GM18520 (cell line): ENCODE results near the gene LY6G5C.
A peak's percentile ranks its signal among the peaks of the same experiment; 100 is the strongest.

Experiments used
- ATAC-seq: cut with Tn5 transposase; IDR thresholded peaks from one replicate; pipeline ENCODE4 v1.9.1; 2021; ENCODE audit not compliant: unreplicated experiment

The LY6G5C gene

DNA sequence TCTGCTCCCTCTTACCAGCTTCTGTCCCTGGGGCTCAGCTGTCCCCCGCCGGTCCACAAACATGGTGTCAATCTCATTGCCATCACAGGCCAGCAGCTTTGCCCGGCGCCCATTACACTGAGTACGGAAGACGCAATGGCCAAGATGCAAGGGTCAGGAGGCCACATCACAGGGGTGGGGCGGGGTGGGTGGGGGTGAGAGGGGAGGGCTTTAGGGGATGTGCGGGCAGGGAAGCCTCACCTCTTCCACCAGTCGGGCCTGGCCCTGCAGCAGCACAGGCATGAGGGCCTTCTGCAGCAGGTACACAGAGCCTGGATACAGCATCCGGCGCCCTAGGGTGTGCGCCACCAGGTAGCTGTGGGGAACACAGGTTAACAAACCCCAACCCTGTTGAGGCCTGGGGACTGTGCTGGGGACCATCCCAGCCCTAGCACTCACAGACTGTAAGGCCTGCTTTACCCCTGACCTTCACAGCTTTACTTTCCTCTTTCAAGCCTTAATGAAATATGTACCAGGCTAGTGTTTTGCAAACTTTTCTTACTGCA lies 10.8 kb upstream of the LY6G5C start:
- ATAC-seq, result no peak

DNA sequence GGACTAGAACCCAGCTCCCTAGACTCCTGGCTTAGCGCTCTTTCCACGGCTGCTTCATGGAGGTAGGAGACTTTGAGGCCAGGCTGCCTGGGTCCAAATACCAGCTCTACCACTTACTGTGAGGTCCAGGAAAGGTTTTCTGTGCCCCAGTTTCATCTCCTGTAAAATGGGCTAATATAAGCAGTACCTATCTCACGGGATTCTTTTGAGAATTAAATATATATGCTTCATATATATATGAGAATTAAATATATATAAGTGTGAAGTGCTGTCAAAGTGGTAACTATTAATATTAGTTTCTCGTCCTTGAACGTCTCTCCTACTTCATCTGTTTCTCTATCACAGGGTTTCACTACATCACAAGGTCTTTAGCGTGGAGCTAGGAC lies 10.2 kb upstream of the LY6G5C start:
- ATAC-seq, result no peak

DNA sequence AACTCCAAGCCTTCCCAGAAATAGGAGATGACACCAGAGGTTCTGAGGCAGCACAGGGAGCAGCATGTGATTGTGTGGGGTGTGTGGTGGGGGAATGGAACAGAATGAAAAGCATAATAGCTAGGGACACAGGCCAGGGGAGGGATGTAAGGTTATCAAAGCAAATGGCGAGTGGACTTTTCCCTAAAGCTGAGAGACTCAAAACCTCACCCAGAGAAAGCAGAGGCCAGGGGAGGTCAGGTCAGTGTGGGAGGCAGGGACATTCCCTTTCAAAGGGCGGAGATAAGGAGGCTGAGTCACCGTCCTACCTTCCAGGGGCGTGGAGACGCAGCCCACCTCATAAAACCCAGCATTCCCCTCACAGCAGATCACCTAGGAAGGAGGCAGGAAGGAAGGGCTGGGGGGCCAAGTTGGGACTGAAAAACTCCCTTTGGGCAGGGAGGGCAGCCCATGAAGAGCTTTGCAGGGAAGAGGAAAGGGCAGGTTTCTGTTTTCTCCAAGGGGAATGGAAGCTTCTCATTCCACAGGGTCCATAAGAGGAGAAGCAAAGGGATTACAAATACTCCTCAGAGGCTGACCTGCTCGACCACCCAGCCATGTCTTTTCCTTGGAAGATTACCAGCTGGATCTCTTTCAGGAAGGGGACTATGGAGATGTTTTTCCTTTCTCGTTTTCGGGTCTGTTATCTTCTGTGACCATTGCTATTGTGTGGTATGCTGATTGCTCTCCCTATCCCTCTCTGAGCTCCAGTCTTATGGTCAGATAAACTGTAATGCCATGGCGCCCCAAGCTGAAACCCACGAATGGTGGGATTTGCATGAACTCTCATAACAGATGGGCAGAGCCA lies 9.6 kb upstream of the LY6G5C start:
- no peak for ATAC-seq

DNA sequence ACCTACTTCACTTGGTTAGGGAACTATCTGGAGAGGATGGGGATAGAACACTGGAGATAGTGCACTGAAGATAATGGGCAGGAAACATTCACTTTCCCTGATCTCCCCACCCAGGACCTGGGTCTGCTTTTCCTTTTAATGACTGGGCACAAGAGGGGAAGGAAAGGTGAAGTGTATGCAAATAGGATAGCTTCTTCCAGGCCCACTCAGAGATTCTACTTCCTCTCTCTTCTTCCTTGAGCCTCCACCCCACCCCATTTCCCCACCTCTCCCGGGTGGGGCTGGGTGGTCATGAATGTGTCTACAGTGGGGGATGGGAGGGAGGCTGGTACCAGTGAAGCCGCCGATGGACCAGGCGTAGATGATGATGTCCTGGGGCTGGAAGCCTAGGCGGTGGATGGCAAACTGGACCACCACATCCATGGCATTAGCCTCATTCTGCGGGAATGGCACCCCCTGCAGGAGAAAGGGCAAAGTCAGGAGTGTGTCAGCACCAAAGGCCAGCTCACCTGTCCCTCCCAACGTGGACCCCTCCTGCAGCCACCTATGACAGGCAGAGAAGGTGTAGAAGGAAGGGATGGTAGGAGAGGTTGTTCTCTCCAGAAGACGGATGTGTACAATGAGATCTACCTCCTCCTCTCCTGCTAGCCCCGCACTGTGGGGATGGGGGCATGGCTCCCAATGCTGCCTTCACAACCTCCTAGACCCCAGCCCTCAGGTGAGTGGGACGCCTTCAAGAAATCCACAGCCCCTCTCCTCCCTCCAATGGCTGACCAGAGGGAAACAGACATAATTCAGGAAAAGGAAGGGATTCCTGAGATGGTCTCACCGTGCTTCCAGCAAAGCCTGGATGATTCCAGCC lies 8.6 kb upstream of the LY6G5C start:
- ATAC-seq, result no peak

DNA sequence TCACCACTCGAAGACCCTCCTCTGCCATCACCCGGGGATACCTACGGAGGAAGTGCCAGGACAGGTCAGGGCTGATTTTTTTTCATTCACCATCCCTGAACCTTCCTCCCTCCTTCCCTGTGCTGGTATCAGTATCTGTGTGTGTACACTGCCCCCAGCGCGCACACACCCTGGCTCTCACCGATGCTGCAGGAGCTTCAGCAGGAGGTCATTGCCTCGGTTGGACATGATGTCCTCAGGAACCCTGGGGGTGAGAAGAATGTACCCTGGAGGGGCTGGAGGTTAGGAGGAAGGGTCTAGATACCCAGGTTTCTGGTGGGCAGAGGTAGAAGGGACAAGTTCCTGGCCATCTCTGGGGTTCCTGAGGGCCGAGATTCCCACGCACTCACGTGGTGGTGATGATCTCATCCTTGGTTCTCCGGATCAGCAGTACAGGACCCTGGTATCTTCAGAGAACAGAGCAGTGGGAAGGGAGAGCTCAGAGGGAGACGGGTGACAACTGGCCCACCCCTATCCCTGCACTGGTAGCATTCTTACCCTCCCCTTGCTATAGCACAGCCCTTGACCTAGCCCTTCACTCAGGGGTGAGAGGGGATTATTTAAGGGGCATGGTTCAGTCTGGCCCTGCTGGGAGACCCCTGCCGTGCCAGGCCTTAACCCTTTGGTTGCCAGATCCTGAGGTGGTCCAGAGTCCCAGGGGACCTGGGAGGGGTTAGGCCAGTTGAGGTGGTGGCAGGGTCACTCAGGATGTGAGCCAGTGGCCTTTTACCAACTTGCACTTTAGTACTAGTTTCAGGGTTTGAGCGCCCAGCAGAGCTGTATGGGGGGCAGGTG lies 7.2 kb upstream of the LY6G5C start:
- ATAC-seq, result no peak

DNA sequence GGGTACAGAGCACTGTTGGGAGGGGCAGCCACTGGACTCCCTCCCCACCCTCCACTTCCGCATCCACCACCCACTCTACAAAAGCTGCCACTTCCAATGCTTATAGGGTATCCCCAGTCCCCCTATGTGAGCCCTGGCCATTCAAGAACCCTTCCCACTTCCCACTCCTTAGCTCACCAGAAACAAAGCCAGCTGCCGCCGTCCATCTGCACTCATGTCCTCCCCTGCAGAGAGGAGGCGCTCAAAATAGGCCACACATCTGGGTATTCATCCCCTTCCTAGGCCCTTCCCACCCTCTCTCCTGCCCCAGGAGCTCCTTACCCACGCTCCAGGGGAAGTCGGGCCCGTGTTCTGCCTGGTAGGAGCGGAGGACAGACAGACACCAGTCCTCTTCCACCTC lies 6.5 kb upstream of the LY6G5C start:
- no peak for ATAC-seq

DNA sequence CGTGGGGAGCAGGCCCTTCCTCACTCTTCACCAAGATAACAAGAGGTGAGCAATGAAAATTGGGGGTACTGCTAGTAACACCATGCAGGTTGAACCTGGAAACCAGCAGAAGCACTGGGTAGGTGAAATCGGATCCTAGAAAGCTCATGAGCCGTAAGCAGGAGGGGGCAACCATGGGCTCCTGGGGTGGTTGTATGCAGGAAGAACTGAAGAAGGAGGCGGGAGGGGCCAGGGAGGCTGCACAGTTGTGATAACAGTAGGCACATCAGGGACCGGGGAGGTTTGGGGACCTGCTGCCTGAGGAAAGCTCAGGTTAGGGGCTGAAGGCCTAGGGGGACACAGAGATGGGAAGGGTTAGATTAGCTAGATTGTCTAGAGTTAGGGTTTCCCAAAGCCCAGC lies 5.6 kb upstream of the LY6G5C start:
- no peak for ATAC-seq

DNA sequence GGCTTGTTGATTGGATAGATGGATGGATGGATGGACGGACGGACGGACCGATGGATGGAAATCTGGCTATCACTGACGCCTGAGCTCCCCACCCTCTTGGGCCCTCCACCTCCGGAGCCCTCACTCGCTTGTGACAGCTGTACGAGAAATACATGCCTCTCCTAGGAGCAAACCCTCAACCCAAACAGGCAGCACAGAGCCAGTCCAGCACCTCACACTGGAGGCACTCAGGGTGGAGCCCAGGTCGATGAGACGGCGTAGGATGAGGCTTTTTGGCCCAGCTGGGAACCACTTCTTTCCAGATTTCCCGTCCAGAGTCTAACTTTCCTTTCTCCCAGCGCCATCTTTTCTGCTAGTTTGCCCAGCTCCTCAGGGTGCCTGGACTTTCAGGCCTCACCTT lies 2.7 kb upstream of the LY6G5C start:
- no peak for ATAC-seq

DNA sequence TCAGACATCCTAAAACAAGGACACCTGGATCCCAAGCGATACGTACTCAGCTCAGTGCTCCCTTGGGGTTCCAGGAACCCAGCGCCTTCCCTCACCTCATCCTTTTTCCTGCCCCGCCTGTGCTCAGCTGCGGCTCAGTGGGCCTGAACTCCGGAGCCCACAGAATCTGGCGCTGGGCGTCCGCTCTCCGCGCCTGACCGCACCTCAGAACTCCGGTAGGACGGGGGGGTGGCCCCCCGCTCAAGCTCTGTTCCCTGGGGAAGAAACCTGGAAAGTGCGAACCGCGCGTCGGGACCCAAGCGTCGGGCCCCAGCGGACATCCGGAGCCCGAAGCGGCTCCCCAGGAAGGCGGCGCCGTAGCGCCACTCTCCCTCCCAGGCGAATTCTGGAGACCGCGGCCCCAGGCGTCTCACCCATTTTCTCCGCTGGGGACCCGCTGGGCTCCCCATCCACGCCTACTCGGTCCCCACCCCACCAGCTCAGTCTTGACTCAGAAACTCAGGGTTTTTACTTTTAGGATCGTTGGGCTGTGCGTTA lies 336 bp upstream of the LY6G5C start:
- no peak for ATAC-seq

DNA sequence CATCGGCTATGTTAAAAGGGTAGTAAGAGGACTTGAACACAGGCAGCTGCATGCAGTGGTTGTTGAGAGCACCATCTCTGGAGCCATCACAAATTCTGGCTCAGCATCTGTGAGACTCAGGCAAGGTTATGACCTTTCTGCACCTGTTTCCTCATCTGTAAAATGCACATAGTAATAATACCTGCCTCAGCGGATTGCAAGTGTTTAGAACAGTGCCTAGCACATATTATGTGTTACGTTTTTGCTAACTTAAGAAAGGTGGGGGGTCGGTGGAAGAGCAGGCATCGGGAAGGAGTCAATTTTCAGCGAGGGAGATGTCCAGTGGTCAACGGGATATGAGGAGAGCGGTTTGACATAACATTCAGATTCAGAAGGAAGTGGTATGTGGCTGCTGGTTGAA lies 2.9 kb downstream of the LY6G5C start:
- ATAC-seq, result no peak

DNA sequence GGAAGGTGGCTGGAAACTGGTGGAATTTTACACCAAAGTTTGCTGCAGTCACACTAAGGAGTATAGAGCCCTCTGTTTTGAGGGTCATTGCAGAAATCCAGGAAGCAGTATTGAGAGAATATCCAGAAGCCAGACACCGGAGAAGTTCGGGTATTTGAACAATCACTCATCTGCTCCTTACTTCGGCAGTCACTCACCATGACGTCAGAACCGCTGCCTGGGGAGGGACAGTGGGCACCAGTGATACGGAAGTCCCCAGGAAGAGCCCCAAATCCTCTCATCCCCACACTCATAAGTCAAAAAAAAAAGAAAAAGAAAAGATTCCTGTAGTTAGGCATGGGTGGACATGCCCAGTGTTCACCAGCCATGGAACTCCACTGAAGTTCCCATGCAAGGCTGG lies 4.0 kb downstream of the LY6G5C start:
- no peak for ATAC-seq

DNA sequence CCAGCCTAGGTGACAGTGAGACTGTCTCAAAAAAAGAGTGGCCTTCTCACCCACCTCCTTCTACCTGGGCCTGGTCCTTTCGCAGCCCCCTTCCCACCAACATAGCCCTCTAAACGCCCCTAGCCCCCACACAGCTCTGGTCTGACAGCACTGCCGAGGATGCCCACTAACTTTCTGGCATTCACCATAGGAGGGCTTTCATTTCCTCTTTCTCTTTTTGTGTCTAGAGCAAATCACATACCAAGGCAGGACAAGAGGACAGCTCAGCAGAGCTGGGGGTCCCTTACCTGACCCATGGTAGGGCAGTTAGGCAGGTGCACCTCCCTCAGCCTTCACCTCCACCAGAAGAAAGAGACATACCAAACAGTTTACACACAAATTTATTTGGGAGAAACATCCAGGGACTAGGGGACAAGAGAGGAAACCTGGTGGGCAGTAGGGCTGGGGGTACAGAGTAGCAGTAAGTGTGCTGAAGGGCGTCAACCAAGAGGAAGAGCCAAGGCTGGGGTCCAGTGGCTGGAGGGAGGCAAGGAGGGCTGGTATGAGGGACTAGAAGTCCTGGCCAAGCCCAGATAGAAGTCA lies 4.5 kb downstream of the LY6G5C start:
- no peak for ATAC-seq

DNA sequence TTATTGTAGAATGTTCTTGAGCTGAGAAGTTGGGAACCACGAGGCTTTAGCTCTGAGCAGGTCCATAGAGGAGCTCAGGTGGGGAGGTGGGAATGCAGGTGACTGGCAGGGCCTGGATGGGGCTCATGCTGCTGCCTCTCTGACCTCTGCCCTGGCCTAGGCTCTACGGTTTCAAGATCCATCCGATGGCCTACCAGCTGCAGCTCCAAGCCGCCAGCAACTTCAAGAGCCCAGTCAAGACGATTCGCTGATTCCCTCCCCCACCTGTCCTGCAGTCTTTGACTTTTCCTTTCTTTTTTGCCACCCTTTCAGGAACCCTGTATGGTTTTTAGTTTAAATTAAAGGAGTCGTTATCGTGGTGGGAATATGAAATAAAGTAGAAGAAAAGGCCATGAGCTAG lies 11.2 kb downstream of the LY6G5C start, which contains the start of gene LY6G5B:
TSS of gene LY6G5B (plus strand) at position 301 of the 400 bp plus-strand sequence. CDS start 975 bp downstream, outside the sequence.
- ATAC-seq, result no peak

DNA sequence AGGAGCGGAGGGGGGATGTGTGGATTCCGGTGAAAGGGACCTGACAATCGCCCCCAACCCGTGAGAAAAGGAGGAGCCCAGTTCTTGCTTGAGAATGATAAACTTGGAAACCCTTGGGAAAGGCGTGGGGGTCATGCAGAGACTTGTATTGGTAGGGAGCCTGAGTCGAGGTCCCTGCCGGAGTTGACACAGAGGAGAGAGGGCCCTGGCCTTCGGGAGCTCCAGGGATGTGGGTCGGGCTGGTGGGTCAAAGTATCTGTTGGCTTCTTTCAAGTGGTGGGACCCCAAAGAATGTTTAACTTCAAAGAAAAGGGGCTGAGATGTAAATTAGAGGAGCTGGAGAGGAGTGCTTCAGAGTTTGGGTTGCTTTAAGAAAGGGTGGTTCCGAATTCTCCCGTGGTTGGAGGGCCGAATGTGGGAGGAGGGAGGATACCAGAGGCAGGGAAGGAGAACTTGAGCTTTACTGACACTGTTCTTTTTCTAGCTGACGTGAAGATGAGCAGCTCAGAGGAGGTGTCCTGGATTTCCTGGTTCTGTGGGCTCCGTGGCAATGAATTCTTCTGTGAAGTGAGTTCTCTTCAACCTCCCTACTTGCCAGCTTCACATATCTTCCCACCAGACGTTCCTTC lies 14.4 kb downstream of the LY6G5C start:
- no peak for ATAC-seq

DNA sequence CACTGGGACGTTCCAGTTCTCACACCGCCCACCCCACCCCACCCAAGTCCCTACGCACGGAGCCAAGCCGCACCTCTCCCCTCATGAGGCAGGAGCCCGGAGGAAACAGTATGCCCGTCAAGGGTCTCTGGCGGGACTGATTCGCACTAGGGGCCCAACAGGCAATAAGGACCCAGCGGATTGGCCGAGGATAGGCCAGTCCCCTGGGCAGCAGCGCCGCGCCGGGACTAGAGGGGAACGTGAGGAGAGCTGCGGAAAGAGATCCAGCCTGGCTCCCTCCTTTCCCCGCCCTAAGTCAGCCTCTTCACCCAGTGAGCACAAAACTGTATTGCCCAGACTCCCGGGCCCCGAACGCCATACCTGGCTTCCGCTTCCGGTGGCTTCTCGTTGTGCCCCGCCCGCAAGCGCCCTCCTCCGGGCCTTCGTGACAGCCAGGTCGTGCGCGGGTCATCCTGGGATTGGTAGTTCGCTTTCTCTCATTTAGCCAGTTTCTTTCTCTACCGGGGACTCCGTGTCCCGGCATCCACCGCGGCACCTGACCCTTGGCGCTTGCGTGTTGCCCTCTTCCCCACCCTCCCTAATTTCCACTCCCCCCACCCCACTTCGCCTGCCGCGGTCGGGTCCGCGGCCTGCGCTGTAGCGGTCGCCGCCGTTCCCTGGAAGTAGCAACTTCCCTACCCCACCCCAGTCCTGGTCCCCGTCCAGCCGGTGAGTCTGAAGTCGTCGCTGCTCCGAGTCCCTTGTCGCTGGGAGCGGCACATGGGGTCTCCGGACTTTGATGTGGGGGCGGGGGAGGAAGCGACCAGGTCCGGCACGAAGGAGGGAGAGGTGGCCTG lies 15.1 kb downstream of the LY6G5C start, which contains the start of gene CSNK2B:
TSS of gene CSNK2B (plus strand) at position 580 of the 836 bp plus-strand sequence. CDS start 752 bp downstream, outside the sequence.
- ATAC-seq, result peak; percentile 81

DNA sequence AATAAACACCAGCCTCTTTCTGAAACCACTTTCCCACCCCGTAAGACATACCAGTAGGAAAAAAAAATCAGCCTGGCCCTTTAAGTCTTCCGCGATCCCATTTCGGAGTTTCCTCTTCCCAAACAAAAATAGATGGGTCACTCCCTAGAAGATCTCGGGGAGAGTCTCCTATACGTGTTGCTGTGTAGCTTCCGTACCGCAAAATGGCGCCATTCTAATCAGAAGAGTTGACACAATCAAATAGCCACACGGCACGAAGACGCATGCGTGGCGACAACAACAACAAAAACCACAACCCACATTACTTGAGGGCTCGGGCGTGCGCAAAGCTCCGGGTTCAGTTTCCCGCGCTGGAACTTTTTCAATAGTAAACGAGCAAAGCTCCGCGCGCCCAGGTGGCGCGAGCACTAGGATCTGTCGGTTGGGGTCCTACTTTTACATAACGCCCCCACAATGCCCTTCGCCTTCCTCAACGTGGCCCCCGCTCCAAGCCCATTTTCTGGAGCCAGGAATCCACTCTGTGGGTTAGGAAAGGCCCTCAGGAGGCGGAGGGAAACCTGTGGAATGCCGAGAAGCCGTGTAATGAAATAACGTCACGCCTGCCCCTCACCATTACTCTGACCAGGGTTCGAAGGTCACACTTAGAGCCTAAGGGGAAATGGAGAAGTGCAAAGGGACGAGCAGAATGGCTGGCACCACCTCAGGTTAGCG lies 15.9 kb downstream of the LY6G5C start, which contains the start of gene GPANK1:
TSS of gene GPANK1 (minus strand) at position 208 of the 711 bp plus-strand sequence. CDS start 519 bp downstream, outside the sequence.
- peak; percentile 25 for ATAC-seq

DNA sequence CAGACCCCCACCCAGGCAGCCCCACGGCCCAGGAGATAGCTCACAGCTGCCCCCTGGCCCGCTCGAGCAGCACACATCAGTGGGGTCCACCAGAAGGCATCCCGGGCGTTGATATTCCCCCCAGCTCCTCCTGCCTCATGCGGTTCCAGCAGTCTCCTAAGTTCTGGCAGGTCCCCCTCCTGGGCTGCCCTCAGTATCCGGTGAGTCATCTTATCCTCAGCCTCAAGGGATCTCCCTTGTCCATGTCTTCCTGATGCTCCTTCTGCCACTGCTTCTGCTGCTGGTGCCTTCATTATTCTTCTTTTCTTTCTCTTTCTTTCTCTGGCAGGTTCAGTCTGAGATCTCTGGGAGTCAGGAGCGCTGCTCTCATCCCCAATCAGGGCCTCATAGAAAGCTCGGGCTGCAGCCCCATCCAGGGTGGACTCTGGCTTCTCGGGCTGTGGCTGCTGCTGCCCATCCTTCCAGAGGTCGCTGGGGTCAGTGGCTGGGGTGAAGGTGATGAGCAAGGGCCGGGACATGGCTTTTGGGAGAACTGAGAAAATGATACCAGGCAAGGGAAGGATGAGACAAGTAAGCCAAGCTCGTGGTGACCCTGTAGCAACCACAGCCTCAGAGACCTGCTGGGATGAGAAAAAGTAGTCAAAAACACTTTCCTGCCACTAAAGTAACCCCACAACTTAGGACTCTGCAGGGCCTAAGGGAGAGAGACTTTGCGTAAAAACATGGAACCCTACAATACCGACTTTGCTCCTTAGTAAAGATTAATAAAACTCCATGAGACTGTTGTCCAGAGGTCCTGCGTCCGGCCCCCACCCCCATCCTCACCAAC lies 16.7 kb downstream of the LY6G5C start:
- no peak for ATAC-seq
